Measurements from ENCODE around the gene GFY. TPM values are rescaled to one million over a fixed set of nuclear protein-coding genes. Genes with fewer than 3 reads are reported as not detected.

GFY gene
- total RNA-seq, 2 donors from 2014 or later: 0.18 TPM; not detected in 1

GRCh38 chr19:49396738-49397505 lies 28.3 kb upstream of the GFY start:
- H3K36me3 ChIP-seq (ENCODE audit: control insufficient read depth, insufficient read depth, low read length): no peaks in the 10 kb centered on the region
- Mint-ChIP-seq H3K9me3 (no peaks in the 10 kb centered on the region), H3K4me1 (peaks cover 13% of the 10 kb centered on the region)

GRCh38 chr19:49398001-49398615 lies 27.1 kb upstream of the GFY start:
- WGBS, 2 experiments (ENCODE audit: insufficient coverage in 1 of 2, insufficient read length in 1 of 2): 70 to 74% methylated on average over 9 of the region's 11 CpGs
- H3K4me1 ChIP-seq (ENCODE audit: control insufficient read depth, insufficient read depth, low read length): no peaks in the 10 kb centered on the region
- TF ChIP-seq CTCF (conservative IDR thresholded peaks at IDR 0.05): no peak
- no peaks in the 10 kb centered on the region for H3K36me3 ChIP-seq (ENCODE audit: control insufficient read depth, insufficient read depth, low read length)
- no peak overlapping the region for H3K4me3 ChIP-seq (ENCODE audit: low read length)
- DNase-seq: no peak
- Mint-ChIP-seq H3K9me3 (no peaks in the 10 kb centered on the region), H3K4me3 (no peak overlapping the region), H3K27me3 (ENCODE audit: insufficient read depth) (no peaks in the 10 kb centered on the region), H3K36me3 (ENCODE audit: low read depth) (no peaks in the 10 kb centered on the region), H3K27ac (no peak overlapping the region), H3K4me1 (peaks cover 13% of the 10 kb centered on the region)
- H3K9me3 ChIP-seq (ENCODE audit: control insufficient read depth, low read length): no peaks in the 10 kb centered on the region
- peaks cover 2% of the 10 kb centered on the region for H3K27me3 ChIP-seq (ENCODE audit: control insufficient read depth, insufficient read depth, low read length, poor library complexity, severe bottlenecking)
- no peak overlapping the region for H3K9ac ChIP-seq (ENCODE audit: extremely low read depth, low read length, poor library complexity, severe bottlenecking)
- no peak overlapping the region for H3K27ac ChIP-seq (ENCODE audit: low read depth, low read length)

More at GRCh38 chr19:49396738-49397505, 28.3 kb upstream of the GFY start:
- DNase-seq: no peak
- no peaks in the 10 kb centered on the region for H3K4me1 ChIP-seq (ENCODE audit: control insufficient read depth, insufficient read depth, low read length)
- H3K4me3 ChIP-seq (ENCODE audit: low read length): no peak overlapping the region
- 91% methylated on average over 6 to 8 of the region's 8 CpGs for WGBS, 2 experiments (ENCODE audit: insufficient coverage in 1 of 2, insufficient read length in 1 of 2)
- H3K9ac ChIP-seq (ENCODE audit: extremely low read depth, low read length, poor library complexity, severe bottlenecking): no peak overlapping the region
- Mint-ChIP-seq H3K27me3 (ENCODE audit: insufficient read depth) (peaks cover 3% of the 10 kb centered on the region), H3K36me3 (ENCODE audit: low read depth) (no peaks in the 10 kb centered on the region), H3K4me3 (no peak overlapping the region), H3K27ac (peak overlapping the region; percentile 61)
- no peak overlapping the region for H3K27ac ChIP-seq (ENCODE audit: low read depth, low read length)
- peaks cover 9% of the 10 kb centered on the region for H3K27me3 ChIP-seq (ENCODE audit: control insufficient read depth, insufficient read depth, low read length, poor library complexity, severe bottlenecking)
- TF ChIP-seq CTCF (conservative IDR thresholded peaks at IDR 0.05): no peak
- no peaks in the 10 kb centered on the region for H3K9me3 ChIP-seq (ENCODE audit: control insufficient read depth, low read length)

- TF ChIP-seq CTCF (conservative IDR thresholded peaks at IDR 0.05): no peak
- H3K9me3 Mint-ChIP-seq: no peaks in the 10 kb centered on the region
- 94 to 95% methylated on average over 3 to 5 of the region's 6 CpGs for whole genome bisulfite sequencing, 2 experiments (ENCODE audit: insufficient coverage in 1 of 2, insufficient read length in 1 of 2)
Observed at GRCh38 chr19:49398931-49399330, 26.3 kb upstream of the GFY start.

More at GRCh38 chr19:49398931-49399330, 26.3 kb upstream of the GFY start:
- Mint-ChIP-seq H3K27ac (no peak overlapping the region), H3K27me3 (ENCODE audit: insufficient read depth) (no peaks in the 10 kb centered on the region), H3K4me3 (no peak overlapping the region), H3K36me3 (ENCODE audit: low read depth) (no peaks in the 10 kb centered on the region), H3K4me1 (peaks cover 20% of the 10 kb centered on the region)
- no peaks in the 10 kb centered on the region for H3K36me3 ChIP-seq (ENCODE audit: control insufficient read depth, insufficient read depth, low read length)
- peak; percentile 44 for DNase-seq
- no peak overlapping the region for H3K27ac ChIP-seq (ENCODE audit: low read depth, low read length)
- H3K4me1 ChIP-seq (ENCODE audit: control insufficient read depth, insufficient read depth, low read length): peaks cover 7% of the 10 kb centered on the region
- no peak overlapping the region for H3K4me3 ChIP-seq (ENCODE audit: low read length)
- no peaks in the 10 kb centered on the region for H3K9me3 ChIP-seq (ENCODE audit: control insufficient read depth, low read length)
- no peaks in the 10 kb centered on the region for H3K27me3 ChIP-seq (ENCODE audit: control insufficient read depth, insufficient read depth, low read length, poor library complexity, severe bottlenecking)
- H3K9ac ChIP-seq (ENCODE audit: extremely low read depth, low read length, poor library complexity, severe bottlenecking): no peak overlapping the region
